HG02798 (cell line): Measurements from ENCODE around the gene ELANE.

Experiments
- ATAC-seq: cut with Tn5 transposase; IDR thresholded peaks from one replicate; pipeline ENCODE4 v1.9.1; 2021; ENCODE audit warnings: mild to moderate bottlenecking; ENCODE audit not compliant: unreplicated experiment, poor library complexity

The ELANE gene

GRCh38 chr19:852136-853013 lies at the start of gene ELANE:
Gene ELANE (plus strand): TSS chr19:852303. CDS start chr19:852329, 26 bp downstream.
- ATAC-seq: no peak

DNA sequence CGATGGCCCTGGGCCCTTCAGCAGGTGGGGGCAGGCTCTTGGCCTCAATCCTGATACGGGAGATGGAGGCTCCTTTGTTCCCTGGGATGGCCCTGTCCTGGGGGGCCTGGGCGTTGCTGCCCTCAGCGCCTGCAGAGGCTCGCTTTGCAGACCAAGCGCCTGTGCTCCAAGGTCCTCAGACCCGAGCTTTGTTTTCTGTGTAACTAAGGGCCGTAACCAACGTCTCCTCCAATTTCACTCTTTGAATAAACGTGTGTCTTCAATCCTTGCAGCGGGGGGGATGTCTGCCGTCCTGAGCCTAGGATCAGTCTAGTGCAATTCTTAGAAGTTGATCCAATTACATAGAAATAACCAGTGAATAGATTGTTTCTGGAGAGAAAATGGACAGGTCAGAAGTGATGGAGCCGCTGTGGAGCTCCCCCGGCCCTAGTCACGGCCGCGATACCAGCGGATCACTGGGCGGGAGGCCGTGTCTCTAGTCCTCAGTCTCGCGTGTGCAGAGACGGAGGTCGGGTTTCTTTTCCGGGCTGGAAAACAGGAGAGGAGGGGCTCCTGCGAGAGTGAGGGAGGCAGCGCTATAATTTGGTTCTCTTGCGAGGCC lies 49.5 kb upstream of the ELANE start:
- no peak for ATAC-seq

GRCh38 chr19:803099-803561 lies 49.0 kb upstream of the ELANE start:
- no peak for ATAC-seq

DNA sequence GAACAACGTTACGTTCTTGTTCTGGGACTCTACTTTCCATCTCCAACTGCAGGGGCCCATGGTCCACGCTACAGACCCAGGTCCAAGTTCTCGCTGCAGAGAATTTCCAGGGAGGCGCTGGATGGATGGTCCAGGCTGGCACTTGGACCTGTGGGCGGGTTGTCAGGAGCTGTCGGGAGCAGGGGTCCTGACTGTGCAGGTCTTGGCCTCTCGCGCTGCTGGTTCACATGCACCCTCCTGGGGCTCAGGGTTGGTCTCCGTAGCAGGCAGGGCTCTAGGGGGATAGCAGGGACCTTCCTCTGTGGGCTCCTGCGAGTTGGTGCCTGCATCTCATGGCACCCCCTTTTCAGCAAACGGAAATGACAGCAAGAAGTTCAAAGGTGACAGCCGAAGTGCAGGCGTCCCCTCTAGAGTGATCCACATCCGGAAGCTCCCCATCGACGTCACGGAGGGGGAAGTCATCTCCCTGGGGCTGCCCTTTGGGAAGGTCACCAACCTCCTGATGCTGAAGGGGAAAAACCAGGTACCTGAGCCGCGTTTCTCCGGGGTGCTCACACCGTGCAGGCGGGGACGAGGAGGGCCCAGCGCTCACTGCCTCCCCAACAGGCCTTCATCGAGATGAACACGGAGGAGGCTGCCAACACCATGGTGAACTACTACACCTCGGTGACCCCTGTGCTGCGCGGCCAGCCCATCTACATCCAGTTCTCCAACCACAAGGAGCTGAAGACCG lies 48.3 kb upstream of the ELANE start:
- ATAC-seq: no peak

GRCh38 chr19:804419-805165 lies 47.5 kb upstream of the ELANE start:
- no peak for ATAC-seq

DNA sequence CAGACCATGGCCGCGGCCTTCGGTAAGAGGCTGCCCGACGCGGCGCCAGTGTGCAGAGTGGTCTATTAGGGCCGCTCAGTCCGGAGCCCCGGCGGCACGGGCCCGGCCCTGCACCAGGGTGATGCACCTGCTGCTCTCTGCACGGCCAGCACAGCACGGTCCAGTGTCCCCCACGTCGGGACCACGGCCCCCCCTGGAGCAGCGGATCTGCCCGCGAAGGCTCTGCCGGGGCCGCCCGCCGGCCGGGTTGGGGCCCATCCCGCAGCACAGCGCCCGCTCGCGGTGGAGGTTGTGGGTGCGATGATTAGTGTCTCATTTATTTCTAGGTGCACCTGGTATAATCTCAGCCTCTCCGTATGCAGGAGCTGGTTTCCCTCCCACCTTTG lies 46.9 kb upstream of the ELANE start:
- no peak for ATAC-seq

DNA sequence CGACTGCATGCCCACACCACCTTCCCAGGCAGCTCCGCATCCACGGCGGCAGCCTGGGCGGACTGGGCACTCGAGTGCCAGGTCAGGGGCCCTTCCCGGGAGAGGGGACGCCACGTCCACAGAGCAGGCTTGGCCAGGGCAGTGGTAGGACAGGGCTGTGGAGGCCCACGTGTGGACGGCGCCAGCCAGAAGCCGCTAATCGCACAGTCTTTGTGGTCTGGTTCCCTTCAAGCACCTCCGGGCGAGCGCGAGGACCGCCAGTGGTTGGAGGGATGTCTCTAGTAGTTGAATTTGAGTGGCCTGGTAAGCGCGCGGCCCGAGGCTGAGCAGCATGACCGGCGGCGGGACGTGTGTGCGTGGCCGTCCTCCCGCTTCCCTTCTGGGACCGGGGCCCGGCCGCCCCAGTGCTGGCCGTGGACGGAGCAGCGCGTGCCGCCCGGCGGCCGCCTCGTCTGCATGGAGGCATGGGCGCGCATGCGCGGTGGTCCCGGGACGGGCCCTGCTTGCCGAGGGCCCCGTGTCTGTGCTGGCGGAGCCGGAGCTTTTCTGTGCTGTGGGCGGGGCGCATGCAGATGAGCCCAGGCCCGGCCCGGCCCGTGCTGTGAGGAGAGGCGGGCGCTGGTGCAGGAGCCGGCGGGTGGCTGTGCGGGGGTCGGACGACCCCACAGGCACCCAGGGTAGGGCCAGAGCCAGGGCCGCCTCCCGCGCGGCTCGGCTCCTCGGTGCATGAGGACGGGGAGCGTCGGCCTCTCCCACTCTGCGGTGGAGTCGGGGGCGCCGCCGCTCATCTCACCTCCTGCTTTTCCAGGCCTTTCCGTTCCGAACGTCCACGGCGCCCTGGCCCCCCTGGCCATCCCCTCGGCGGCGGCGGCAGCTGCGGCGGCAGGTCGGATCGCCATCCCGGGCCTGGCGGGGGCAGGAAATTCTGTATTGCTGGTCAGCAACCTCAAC lies 46.2 kb upstream of the ELANE start:
- no peak for ATAC-seq

- no peak for ATAC-seq
Observed at GRCh38 chr19:806815-807421, 45.2 kb upstream of the ELANE start.

GRCh38 chr19:807627-808422 lies 44.3 kb upstream of the ELANE start:
- no peak for ATAC-seq

DNA sequence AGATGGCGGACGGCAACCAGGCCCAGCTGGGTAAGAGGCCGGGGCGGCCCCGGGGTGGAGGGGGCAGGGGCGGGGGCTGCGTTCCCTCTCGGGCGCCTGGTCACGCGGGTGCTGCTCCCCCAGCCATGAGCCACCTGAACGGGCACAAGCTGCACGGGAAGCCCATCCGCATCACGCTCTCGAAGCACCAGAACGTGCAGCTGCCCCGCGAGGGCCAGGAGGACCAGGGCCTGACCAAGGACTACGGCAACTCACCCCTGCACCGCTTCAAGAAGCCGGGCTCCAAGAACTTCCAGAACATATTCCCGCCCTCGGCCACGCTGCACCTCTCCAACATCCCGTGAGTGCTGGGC lies 43.7 kb upstream of the ELANE start:
- ATAC-seq: no peak

DNA sequence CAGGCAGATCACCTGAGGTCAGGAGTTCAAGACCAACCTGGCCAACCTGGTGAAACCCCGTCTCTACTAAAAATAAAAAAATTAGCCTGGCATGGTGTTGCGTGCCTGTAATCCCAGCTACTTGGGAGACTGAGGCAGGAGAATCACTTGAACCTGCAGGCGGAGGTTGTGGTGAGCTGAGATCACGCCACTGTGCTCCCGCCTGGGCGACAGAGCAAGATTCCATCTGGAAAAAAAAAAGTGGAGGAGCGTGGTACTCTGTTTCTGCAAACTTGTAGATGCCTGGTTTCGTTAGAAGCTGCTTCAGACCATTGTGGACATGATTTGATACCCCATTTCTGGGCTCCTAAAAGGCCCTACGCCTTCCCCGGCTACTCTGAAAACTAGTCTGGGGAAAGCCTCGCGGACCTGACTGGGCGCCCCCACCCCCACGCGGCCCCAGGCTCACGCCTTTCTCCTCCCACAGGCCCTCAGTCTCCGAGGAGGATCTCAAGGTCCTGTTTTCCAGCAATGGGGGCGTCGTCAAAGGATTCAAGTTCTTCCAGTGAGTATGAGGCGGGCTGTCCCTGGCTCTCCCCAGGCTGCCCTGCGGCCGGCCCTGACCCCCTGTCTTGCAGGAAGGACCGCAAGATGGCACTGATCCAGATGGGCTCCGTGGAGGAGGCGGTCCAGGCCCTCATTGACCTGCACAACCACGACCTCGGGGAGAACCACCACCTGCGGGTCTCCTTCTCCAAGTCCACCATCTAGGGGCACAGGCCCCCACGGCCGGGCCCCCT lies 41.8 kb upstream of the ELANE start:
- ATAC-seq: no peak

- ATAC-seq: no peak
Observed at GRCh38 chr19:810883-811489, 41.1 kb upstream of the ELANE start.

GRCh38 chr19:811506-812048 lies 40.5 kb upstream of the ELANE start:
- ATAC-seq: no peak

DNA sequence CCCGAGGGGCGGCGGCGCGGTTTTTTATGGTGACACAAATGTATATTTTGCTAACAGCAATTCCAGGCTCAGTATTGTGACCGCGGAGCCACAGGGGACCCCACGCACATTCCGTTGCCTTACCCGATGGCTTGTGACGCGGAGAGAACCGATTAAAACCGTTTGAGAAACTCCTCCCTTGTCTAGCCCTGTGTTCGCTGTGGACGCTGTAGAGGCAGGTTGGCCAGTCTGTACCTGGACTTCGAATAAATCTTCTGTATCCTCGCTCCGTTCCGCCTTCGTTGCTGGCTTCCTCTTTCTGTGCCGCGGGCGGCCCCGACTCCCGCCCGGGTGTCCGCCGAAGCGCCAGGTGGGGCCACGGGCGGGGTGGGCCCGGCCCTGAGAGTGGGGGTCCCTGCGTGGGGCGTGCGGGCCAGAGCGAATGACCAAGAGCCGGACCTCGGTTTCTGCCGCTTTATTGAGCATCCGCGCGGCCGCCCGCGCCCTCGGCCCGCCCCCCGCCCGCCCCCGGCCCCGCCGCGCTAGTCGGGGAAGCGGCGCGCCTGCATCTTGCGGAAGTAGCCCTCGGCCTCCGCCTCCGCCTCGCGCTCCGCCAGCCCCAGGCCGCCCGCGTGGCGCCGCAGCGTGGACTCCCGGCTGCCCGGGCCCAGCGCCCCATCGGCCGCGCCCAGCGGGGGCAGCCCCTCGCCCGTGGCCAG lies 39.9 kb upstream of the ELANE start:
- ATAC-seq: no peak

- ATAC-seq: no peak
Observed at GRCh38 chr19:812747-813218, 39.3 kb upstream of the ELANE start.
